OCI-LY1 (cell line): Measurements from ENCODE around the gene AQP12A.

Experiments used
- H2AFZ ChIP-seq: fragments of 200-600 bp; sonication (generic), shearing (Covaris generic); 2 replicates; pipeline ENCODE4 v1.6.0; 2014; ENCODE audit warnings: antibody characterized with exemption, mild to moderate bottlenecking, low read length
- H3F3A ChIP-seq: fragments of 200-600 bp; sonication (generic), shearing (Covaris generic); 2 replicates; pipeline ENCODE4 v1.6.0; 2014; ENCODE audit warnings: mild to moderate bottlenecking, antibody characterized with exemption, low read length, moderate library complexity; ENCODE audit not compliant: insufficient read depth
- H3K27ac ChIP-seq: fragments of 200-600 bp; sonication (generic); 2 replicates; pipeline ENCODE4 v1.5.1; 2014; ENCODE audit warnings: low read length, mixed run types, mild to moderate bottlenecking, low read depth; ENCODE audit not compliant: poor library complexity, severe bottlenecking
- H3K27me3 ChIP-seq: fragments of 200-600 bp; sonication (generic); 2 replicates; pipeline ENCODE4 v1.6.0; 2014; ENCODE audit warnings: antibody characterized with exemption, mild to moderate bottlenecking, low read length, moderate library complexity; ENCODE audit not compliant: insufficient read depth
- H3K36me3 ChIP-seq: fragments of 200-600 bp; sonication (generic); 2 replicates; pipeline ENCODE4 v1.6.1; 2014; ENCODE audit warnings: mild to moderate bottlenecking, antibody characterized with exemption, low read length, moderate library complexity, mixed read lengths; ENCODE audit not compliant: insufficient read depth
- H3K4me1 ChIP-seq: fragments of 200-600 bp; sonication (generic); 2 replicates; pipeline ENCODE4 v1.5.1; 2014; ENCODE audit warnings: mild to moderate bottlenecking, low read length, moderate library complexity; ENCODE audit not compliant: insufficient read depth, severe bottlenecking
- H3K4me2 ChIP-seq: fragments of 200-600 bp; sonication (generic), shearing (Covaris generic); 2 replicates; pipeline ENCODE4 v1.6.1; 2014; ENCODE audit warnings: low read length
- H3K4me3 ChIP-seq: fragments of 200-600 bp; sonication (generic); 2 replicates; pipeline ENCODE4 v1.5.1; 2014; ENCODE audit warnings: low read length, low read depth, mild to moderate bottlenecking, mixed read lengths; ENCODE audit not compliant: poor library complexity, severe bottlenecking
- H3K79me2 ChIP-seq: fragments of 200-600 bp; shearing (Covaris generic); 2 replicates; pipeline ENCODE4 v1.6.1; 2016; ENCODE audit warnings: mixed run types, low read length, mixed read lengths; ENCODE audit not compliant: insufficient read depth
- H3K9ac ChIP-seq: fragments of 200-600 bp; sonication (generic), shearing (Covaris generic); 2 replicates; pipeline ENCODE4 v1.6.1; 2014; ENCODE audit warnings: mild to moderate bottlenecking, low read length, mixed read lengths
- H3K9me2 ChIP-seq: fragments of 200-600 bp; sonication (generic), shearing (Covaris generic); 2 replicates; pipeline ENCODE4 v1.6.1; 2014; ENCODE audit warnings: low read depth, mild to moderate bottlenecking, low read length, mixed read lengths
- H3K9me3 ChIP-seq: fragments of 200-600 bp; shearing (Covaris generic); 2 replicates; pipeline ENCODE4 v1.6.1; 2014; ENCODE audit warnings: low read length, mixed read lengths
- H4K20me1 ChIP-seq: fragments of 200-600 bp; sonication (generic), shearing (Covaris generic); 2 replicates; pipeline ENCODE4 v1.6.0; 2016; ENCODE audit warnings: mild to moderate bottlenecking, low read length; ENCODE audit not compliant: insufficient read depth
- EZH2 ChIP-seq: fragments of 200-600 bp; sonication (generic), shearing (Covaris generic); IDR thresholded peaks from 2 replicates; pipeline ENCODE4 v1.8.0; 2017; ENCODE audit warnings: borderline replicate concordance, mixed run types, mild to moderate bottlenecking, antibody characterized with exemption, low read length, moderate library complexity, mixed read lengths
- TF ChIP-seq, protein P1 (sequence below): fragments of 200-600 bp; sonication (generic), shearing (Covaris generic); IDR thresholded peaks from 2 replicates; pipeline ENCODE4 v1.5.1; 2017; ENCODE audit warnings: mild to moderate bottlenecking, antibody characterized with exemption, low read length, moderate library complexity, mixed read lengths

AQP12A gene

DNA sequence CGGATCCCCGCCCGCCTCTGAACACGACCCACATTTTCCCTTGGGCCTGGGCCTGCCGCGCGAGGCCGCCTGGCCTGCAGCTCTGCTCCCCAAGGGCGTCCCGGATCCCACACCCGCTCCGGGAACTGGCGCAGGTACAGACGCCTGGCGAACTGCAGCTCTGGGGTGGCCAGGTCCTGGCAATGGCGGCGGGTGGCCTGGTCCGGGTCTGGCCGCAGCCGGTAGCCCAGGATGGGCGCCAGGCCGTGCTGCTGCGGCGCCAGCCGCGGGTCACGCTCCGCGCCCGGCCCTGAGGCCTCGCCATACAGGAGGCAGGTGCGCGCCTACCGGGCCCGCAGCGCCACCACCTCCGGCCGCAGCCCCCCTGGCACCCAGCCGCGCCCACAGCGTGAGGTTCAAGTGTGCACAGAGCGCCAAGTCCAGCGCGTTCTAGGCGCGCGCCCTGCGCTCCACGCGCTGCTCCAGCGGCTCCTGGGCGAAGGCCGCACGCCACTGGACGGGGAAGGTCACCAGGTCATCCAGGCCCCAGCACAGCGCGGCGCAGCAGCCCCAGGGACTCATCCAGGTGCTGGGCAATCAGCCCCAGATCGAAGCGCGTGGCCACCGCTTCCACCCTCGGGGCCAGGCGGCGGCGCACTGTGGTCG lies 9.5 kb downstream of the AQP12A start:
- no peak overlapping the region for H3K4me3 ChIP-seq
- no peak overlapping the region for H3K4me2 ChIP-seq
- no peaks in the 10 kb centered on the region for H3K36me3 ChIP-seq
- no peaks in the 10 kb centered on the region for H3F3A ChIP-seq
- no peak overlapping the region for H2AFZ ChIP-seq
- H3K9me3 ChIP-seq: no peaks in the 10 kb centered on the region
- TF ChIP-seq, protein P1, sequence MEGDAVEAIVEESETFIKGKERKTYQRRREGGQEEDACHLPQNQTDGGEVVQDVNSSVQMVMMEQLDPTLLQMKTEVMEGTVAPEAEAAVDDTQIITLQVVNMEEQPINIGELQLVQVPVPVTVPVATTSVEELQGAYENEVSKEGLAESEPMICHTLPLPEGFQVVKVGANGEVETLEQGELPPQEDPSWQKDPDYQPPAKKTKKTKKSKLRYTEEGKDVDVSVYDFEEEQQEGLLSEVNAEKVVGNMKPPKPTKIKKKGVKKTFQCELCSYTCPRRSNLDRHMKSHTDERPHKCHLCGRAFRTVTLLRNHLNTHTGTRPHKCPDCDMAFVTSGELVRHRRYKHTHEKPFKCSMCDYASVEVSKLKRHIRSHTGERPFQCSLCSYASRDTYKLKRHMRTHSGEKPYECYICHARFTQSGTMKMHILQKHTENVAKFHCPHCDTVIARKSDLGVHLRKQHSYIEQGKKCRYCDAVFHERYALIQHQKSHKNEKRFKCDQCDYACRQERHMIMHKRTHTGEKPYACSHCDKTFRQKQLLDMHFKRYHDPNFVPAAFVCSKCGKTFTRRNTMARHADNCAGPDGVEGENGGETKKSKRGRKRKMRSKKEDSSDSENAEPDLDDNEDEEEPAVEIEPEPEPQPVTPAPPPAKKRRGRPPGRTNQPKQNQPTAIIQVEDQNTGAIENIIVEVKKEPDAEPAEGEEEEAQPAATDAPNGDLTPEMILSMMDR: no peak
- no peak for TF ChIP-seq EZH2
- H4K20me1 ChIP-seq: no peaks in the 10 kb centered on the region
- H3K4me1 ChIP-seq: no peaks in the 10 kb centered on the region
- no peak overlapping the region for H3K27ac ChIP-seq
- H3K79me2 ChIP-seq: no peaks in the 10 kb centered on the region
- H3K27me3 ChIP-seq: no peaks in the 10 kb centered on the region
- no peaks in the 10 kb centered on the region for H3K9me2 ChIP-seq
- no peak overlapping the region for H3K9ac ChIP-seq

DNA sequence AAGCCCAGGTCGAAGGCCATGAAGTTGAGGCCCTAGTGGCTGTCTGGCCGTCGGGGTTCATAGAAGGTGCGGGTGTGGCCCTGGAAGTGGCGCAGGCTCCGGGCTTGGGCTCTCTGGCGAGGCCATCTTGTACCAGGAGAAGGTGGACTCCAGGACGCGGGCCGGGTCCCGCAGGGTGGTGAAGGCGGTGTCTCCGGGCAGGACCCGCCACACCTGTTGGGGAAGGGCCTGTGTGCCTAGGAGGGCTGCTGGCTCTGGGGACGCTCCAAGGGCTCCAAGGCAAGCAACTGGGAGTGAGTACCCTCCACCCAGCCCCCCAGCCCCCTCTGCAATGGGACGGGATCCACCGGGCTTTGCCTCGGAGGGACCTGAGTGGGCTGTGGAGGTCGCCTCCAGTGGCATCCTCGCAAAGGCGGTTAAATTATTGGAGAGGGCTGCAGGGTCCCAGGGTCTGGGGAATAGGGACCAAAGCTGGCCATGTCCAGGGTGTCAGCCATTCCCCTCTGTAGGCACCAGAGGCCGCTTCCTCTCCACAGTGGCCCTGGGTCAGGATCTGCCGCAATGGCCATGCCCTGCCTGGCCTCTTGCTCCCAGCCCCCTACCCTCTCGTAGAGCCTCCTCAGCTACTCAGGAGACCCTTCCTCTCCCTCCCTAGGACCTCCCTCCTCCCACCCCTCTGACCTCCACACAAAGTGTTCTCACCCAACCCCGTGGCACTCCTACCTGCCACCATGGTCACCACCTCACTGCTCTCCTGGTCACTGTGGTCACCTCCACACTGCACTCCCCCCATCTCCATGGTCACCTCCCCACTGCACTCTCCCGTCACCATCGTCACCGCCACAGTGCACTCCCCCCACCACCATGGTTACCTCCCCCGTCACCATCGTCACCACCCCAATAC lies 10.3 kb downstream of the AQP12A start:
- Histone ChIP-seq H3K4me3 (no peak overlapping the region), H3K79me2 (no peaks in the 10 kb centered on the region), H3K27ac (no peak overlapping the region), H3K36me3 (no peaks in the 10 kb centered on the region), H3K9me3 (no peaks in the 10 kb centered on the region), H3K4me1 (no peaks in the 10 kb centered on the region), H3K9ac (no peak overlapping the region), H3K27me3 (no peaks in the 10 kb centered on the region), H3K9me2 (no peaks in the 10 kb centered on the region), H4K20me1 (no peaks in the 10 kb centered on the region), H3F3A (no peaks in the 10 kb centered on the region), H3K4me2 (no peak overlapping the region), H2AFZ (no peak overlapping the region)
- no peak for TF ChIP-seq EZH2
- TF ChIP-seq, protein P1: no peak

DNA sequence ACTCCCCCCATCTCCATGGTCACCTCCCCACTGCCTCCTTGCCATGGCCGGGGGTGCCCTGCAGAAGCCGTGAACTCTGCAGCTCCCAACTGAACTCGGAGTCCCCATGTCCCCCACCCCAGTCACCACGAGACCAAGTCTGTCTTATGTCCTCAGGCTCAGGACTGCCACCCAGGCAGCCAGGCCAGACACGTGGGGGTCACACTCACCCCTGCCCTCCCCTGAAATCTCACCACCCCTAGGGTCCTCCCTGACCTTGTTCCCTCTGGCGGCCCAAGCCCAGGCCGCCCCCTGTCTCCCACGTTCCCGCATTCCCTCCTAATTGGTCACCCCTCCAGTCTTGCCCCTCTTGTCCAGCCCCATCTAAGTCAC lies 11.0 kb downstream of the AQP12A start:
- Histone ChIP-seq H3K27me3 (no peaks in the 10 kb centered on the region), H3K9ac (no peak overlapping the region), H2AFZ (no peak overlapping the region), H3K4me2 (no peak overlapping the region), H3F3A (no peaks in the 10 kb centered on the region), H4K20me1 (no peaks in the 10 kb centered on the region), H3K27ac (no peak overlapping the region), H3K4me1 (no peaks in the 10 kb centered on the region), H3K79me2 (no peaks in the 10 kb centered on the region), H3K36me3 (no peaks in the 10 kb centered on the region), H3K4me3 (no peak overlapping the region), H3K9me2 (no peaks in the 10 kb centered on the region), H3K9me3 (no peaks in the 10 kb centered on the region)
- TF ChIP-seq, protein P1: no peak
- no peak for TF ChIP-seq EZH2
